Stimulated activated CD8-positive, alpha-beta memory T cell treated with anti-CD3 and anti-CD28 coated beads, Interleukin-7, amount 100 ng/mL, for 1 hour (primary cell): ENCODE measurements around the gene NEMF.
"Not testable (repeated sequence)": the region's sequence is repeated elsewhere in the genome, so short reads cannot be mapped to it uniquely, and the experiment has no call there.

ENCODE experiments used
- DNase-seq, 2 donors: peaks; one replicate each; pipeline ENCODE4 v3.0.0-alpha.2; 2020; ENCODE audit warnings: low read depth in 2 of 2

NEMF gene

DNA sequence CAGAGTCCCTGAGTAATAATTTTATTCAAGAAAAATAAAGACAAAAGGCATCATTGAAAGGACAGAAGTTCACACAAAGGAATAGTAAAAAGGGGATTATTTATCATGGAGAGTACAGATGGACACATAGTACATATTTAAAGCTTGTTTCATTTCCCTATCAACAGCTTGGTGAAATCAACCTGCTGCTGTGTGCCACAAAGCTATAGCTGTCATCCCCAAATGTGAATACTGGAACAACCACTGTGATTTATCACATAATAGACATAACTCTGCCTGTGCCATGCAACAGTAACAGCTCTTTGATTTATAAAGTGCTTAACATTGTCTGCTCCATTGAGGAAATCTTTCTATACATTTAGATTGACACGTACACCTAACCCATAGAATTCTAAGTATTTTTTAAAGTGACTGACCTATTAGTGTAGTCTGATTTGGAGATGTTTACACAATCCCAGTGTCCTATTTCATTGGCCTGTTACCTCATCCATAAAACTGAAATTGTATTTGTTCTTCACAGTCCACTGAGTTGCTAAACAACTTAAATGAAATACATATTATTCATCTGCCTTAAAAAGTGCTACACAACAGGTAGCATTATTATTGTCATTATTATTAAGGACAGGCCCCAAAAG, 3.3 kb downstream of the NEMF start:
- no peak for DNase-seq

DNA sequence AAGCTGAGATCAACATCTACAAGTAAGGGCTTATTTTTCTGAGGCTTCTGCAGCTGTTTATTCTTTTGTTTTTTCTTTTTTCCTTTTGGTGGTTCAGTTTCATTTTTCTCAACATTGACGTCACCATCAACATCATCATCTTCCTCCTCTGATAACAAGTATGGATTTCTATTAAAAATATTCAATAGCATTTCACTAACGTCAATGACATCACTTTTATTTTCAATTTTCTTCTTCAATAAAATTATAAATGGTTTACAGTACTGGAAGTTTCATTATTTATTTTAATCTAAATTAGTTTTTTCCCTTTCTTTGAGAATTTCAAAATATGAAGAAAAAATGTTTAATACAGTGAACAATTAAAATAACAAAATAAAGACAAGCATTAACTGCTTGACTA, 23.9 kb downstream of the NEMF start:
- DNase-seq = no peak

DNA sequence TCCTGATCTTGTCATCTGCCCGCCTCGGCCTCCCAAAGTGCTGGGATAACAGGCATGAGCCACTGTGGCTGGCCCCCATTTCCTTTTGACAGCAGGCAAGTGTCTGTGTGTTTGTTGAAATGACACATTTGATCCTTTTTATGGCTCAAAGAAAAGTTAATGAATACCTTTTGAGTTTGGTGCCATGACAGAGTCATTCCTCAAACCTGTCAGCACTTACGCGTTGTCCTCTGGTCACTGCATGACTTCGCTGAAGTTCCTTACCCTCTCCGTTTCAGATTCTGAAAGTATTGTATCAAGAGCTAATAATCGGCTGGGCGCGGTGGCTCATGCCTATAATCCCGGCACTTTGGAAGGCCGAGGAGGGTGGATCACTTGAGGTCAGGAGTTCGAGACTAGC, 32.4 kb downstream of the NEMF start:
- DNase-seq = no peak

DNA sequence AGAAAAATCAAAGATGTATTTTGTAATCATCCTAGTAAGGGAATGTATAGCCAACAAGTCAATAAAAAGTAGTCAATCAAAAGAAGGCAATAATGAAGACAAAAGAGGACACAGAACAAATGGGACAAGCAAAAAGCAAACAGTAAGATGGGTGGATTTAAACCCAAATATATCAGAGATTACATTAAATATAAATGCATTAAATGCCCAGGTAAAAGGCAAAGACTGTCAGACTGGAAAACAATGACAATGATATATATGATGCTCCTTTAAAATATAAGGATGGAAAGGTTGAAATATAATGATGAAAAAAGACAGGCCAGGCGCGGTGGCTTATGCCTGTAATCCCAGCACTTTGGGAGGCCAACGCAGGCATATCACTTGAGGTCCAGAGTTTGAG, 35.7 kb downstream of the NEMF start:
- no peak for DNase-seq

DNA sequence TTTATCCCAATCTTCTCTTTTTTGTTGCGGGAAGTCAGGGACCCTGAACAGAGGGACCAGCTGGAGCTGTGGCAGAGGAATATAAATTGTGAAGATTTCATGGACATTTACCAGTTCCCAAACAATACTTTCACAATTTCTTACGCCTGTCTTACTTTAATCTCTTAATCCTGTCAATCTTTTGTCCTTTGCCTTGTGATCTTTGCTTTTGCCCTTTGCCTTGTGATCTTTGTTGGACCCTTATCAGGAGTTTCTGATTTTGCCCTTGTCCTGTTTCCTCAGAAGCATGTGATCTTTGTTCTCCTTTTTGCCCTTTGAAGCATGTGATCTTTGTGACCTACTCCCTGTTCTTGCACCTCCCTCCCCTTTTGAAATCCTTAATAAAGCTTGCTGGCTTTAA, 36.5 kb downstream of the NEMF start:
- DNase-seq = not testable (repeated sequence)

DNA sequence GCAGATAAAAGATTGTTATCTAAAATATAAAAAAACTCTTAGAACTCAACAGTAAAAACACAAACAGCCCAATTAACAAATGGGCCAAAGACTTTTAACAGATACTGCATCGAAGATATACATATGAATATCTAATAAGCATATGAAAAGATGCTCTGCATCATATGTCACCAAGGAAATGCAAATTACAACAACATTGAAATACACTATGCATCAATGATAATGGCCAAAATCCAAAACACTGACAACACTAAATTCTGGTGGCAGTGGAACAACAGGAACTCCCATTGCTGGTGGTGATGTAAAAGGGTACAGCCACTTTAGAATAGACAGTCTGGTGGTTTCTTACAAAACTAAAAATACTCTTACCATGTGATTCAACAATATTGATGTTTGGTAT, 43.8 kb downstream of the NEMF start:
- DNase-seq = no peak

DNA sequence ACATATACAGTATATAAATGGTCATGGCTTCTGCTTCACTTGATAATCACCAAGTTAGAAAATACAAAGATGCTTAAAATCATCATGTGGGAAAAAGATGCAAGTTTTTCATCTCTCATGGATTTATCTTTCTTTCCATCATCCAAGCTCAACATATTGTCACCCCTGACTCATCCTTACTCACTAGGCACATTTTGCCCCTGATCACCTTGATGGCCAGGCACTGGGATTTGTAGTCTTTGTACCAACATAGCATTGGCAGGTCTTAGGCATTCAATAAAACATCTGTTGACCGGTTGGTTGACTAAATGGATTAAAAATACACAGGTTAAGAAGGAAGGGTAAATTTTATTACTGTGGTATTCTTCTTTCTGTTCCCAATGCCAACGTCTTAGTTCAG, 56.6 kb downstream of the NEMF start:
- no peak for DNase-seq

DNA sequence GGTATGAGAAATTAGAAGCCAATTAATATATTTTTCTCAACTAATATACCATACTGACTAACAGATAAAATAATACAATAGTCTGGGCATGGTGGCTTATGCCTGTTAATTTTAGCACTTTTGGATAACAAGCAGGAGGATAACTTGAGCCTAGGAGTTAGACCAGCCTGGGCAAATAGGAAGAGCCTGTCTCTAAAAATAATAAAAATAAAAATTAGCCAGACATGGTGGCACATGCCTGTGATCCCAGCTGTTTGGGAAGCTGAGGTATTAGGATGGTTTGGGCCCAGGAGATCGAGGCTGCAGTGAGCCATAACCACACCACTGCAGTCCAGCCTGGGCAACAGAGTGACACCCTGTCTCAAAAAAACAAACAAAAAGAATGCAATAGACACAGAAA, 60.0 kb downstream of the NEMF start:
- DNase-seq = no peak

DNA sequence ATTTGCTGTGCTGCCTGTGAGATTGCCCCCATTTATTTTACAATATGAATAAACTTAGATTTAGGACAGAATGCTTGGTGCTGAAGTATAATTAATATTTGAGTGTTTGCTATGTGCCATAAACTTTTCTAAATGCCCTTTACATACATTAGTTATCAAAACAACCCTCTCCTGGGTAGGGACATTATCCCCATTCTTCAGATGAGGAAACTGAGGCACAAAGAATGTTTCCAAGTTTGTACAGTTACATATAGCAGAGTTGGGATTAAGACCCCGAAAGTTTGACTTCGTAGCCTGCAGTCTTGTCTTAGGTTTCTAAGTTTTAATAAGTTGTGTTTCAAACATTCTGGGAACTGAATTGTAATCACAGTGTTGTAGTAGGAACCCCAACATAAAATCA, 66.3 kb downstream of the NEMF start:
- DNase-seq = no peak

DNA sequence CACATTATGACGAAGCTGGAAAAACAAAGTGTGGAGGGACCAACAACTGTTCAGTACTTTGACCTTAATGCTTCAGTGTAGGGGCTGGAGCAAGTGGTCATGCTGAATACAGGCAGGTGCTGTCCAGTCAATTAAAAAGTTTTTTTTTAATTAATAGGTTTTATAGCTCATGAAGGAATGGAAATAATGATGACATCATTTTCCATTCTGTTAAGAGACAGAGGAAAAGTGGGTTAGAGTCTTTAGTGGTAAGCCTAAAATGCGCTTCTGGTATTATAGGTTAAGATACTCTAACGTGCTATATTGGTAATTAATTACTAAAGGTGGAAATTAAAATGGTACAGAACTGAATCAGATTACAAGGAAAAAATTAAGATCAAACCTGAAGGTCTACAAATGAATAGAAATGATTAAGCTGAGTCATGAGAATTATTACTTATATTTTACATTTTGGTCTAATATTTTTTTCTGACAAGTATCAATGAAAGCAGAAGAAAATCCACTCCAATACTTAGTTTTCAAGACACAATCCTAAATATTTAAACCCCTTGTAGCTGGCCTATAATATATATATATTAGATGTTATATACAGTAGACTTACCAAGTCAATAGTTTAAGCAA, 69.1 kb downstream of the NEMF start:
- no peak for DNase-seq

DNA sequence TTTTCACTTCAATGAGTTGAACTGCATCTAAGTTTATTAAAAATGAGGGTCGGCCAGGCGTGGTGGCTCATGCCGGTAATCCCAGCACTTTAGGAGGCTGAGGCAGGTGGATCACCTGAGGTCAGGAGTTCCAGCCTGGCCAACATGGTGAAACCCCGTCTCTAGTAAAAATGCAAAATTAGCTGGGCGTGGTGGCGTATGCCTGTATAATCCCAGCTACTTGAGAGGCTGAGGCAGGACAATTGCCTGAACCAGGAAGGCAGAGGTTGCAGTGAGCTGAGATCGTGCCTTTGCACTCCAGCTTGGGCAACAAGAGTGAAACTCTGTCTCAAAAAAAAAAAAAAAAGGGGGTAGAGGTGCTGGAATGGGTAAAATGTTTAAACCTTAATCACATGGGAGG, 71.5 kb downstream of the NEMF start:
- not testable (repeated sequence) for DNase-seq

DNA sequence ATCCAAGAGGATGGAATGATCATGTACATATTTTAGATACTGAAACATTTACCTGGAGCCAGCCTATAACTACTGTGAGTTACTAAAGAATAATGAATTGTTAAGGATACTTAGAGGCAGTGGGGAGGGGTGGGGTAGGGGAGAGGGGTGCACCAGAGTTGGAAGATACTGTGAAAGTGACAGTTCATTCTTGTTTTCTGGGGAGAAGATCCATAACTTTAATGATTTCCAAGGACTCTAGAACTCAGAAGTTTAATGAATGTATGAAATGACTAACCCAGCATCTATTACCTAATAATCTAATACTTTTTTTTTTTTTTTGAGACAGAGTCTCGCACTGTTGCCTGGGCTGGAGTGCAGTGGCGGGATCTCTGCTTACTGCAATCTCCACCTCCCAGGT, 74.2 kb downstream of the NEMF start:
- no peak for DNase-seq

DNA sequence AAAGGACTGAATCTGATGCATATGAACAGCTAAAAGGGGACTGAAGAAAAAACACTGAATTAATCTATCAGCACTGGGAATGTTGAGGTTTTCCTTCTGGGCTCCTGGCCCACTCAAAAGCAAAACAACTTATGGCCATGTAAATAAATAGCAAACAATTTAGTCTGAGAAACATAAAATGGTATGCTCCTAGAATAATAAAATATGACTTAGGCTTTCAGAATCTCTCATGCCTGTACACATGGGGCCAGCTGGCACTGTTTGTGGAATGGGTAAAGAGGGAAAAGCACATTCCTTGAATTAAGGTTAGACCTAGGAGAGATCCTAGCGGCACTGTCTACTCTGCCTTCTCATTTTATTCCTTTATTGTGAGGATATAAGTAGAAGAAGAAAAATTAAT, 78.5 kb downstream of the NEMF start:
- DNase-seq = no peak

DNA sequence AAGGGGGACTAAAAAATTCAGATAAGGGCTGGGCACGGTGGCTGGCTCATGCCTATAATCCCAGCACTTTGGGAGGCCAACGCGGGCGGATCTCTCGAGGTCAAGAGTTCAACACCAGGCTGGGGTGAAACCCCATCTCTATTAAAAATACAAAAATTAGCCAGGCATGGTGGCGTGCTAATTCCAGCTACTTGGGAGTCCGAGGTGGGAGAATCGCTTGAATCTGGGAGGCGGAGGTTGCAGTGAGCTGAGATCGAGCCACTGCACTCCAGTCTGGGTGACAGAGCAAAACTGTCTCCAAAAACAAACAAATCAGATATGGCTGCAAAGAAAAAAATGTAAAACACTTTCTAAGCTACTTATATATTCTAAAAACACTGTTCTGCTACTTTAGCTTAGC, 80.9 kb downstream of the NEMF start:
- DNase-seq = not testable (repeated sequence)

DNA sequence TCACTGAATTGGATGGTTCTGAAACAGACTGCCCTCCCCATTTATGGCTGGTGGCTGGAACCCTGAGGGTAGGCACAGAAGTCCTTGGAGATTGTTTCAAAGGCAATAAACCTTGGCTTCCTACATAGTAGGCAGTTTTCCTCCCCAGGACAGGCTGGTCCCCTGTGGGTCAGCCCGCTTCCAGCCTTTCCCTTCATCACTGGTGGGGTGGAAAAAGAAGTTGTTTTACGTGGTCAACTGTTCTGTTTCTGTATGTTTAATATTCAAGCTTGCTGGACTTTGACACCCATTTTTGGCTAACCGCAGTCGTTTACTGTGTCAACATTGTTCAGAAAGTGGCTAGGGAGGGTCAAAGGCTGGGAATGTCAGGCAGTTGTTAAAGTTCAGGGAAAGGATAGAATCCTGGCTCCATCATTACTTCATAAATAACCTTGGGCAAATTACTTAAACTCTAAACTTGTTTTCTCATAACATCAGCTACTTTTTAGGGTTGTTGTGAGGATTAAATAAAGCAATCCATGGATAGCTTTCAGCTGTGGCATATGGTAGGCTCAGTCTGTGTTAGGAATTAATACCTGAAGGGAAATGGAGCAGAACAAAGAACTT, 82.3 kb downstream of the NEMF start:
- DNase-seq = no peak

DNA sequence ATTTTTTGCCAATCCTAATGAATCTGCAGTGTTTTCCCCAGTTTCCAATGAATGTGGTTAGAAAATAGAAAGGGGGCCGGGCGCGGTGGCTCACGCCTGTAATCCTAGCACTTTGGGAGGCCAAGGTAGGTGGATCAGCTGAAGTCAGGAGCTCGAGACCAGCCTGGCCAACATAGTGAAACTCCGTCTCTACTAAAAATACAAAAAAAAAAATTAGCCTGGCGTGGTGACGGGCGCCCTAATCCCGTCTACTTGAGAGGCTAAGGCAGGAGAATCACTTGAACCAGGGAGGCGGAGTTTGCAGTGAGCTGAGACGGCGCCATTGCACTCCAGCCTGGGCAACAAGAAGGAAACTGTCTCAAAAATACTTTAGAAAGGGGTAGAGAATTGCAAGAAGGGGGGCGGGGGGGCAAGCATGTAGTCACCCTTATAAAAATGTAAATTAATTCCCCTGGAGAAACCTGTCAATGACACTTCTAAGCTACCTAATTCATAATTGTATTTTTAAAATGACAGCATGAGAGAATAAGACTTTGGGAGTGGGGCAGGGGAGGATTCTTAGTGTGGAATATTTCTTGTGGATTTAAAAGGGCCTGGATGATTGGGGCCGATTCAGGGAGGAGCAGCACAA, 82.9 kb downstream of the NEMF start:
- DNase-seq = no peak

DNA sequence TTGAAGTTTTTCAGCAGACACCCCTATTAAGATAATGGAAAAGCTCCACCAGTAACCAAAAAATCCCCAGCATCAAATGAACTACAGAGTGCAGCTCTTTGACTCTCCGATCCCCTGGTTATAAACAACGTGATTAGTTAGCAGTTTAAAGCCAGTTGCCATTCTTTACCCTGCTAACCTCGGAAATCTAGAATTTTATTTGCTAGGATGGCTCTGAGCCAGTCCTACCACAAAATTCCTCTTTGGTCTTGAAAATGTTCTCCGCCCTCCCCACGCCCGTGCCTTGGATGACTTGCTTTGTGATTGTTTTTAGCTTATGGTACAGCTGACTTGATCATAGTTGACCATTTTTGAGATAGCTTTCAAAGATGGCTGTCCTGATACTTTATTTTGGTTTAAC, 83.4 kb downstream of the NEMF start:
- DNase-seq = no peak

DNA sequence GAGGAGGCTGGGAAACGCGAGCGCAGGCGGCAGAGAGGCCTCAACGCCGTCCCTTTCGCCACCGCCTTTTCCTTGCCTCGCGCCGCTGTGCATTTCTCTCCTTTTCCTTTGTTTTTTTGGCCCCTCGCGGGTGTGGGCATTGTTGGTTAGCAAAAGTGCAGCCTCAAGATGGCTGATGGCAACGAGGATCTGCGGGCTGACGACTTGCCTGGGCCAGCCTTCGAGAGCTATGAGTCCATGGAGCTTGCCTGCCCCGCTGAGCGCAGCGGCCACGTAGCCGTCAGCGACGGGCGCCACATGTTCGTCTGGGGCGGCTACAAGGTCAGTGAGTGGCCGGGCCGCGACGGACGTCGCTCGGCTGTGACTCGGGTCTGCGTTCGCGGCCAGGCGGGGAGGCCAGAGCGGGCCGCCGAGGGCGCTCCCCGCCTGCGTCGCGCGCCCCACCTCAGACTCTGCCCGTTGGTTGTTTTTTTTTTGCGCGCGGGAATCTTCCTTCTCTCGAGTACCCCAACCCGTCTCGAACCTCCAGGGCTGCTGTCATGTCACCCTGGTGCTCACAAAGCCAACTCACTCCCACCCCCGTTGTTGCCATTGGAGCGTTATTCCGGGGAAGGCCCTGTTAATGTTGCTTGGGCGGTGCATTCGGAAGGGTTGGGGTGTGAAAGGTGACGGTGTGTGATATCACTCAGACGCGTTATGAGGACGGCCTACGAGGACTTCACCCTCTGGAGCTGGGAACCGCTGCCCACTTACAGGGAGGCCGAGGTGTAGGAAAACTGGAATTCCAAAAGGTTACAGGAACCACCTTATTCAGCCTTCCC, 84.1 kb downstream of the NEMF start:
- DNase-seq = peak; percentile 15 to 19

DNA sequence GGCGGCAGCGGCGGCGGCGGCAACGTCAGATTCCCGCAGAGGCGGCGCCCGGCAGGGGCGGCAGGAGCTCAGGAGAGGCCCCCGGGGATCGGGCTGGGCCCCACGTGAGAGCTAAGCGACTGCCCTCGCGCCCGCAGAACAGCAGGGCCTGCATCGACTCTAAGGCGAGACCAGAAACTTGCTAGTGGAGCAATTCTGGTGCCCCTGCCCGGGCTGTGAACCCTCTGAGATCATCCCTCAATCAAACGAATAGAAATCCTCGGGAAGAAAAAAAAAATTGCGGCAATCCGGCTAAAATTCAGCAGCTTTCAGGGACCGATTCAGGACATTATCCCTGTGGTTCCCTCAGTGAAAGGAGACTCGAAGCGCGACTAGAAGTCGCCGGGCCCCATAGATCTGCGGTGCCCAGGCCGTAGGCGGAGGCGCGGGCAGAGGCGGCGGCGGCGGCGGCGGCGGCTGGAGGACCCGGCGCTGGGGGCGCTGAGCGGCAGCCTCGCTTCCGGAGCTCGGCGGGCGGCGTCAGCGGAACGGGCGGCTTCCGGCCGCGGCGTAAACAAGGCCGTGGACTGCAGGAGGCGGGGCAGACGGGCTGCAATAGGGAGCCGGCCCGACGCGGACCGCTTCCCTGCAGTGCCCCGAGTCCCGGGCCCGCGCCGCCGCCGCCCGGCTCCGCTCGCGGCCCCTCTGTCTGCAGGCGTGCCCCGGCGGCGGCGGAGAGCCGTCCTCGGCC, 84.9 kb downstream of the NEMF start, which contains the start of gene KLHDC2:
Gene KLHDC2 (plus strand): TSS at position 583 of the 730 bp plus-strand sequence. CDS start 316 bp downstream, outside the sequence.
- peak; percentile 72 to 78 for DNase-seq

DNA sequence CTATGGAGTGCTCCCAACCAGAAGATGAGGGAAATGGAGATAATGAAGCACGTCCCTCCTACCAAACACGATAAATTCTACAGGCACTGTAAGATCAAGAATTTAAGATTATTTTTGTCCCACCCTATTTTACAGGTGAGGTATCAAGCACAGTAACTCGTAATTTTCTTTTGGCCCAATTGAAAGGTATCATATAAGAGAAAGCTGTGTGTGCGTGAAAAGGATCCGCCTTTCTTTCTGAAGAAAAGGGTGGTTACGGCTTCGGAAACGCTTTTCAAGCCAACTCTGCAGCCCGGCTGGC, 85.4 kb downstream of the NEMF start:
- DNase-seq = no peak

DNA sequence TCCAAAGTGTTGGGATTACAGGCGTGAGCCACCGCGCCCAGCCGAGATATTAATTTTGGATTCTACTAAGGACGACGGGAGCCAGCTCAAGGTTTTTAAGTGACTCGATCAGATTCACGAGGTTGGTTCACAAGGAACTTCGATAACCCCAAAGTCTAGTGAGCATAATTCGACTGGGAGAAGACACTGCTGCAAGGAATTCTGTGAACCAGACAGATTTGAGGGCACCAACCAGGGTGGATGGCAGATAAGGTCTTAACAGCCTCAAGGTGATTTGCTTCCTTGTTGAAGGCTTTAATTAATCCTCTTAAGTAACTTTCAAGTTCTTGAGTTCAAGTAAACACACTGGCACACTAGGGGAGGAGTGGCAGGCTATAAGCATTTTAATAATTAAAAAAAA, 85.7 kb downstream of the NEMF start:
- no peak for DNase-seq
